SK-N-SH (cell line): ENCODE data around the gene ITGB6. TPM values are rescaled to one million over a fixed set of nuclear protein-coding genes. Genes with fewer than 3 reads are reported as not detected.

Experiments
- CTCF ChIA-PET: fragments of 300-600, 350-600 bp; formaldehyde crosslinking; extraction: SDS; loops from one replicate; lab custom pipeline; 2021; lab: Yijun Ruan, JAX
- POLR2A ChIA-PET: fragments of 350-600 bp; sonication (Branson Sonifier 250); formaldehyde crosslinking; extraction: SDS; loops from one replicate; lab custom pipeline; 2020; ENCODE audit warnings: antibody characterized with exemption, inconsistent platforms; lab: Yijun Ruan, JAX
- DNase-seq: peaks from one replicate; pipeline ENCODE4 v3.0.0; 2012
- H2AFZ ChIP-seq: fragments of 200-600 bp; sonication (generic); 2 replicates; pipeline ENCODE4 v1.8.1; 2016; ENCODE audit warnings: antibody characterized with exemption, mild to moderate bottlenecking, low read depth
- H3F3A ChIP-seq: fragments of 200-600 bp; sonication (generic); replicated peaks from 2 replicates; pipeline ENCODE3; 2016; ENCODE audit warnings: antibody characterized with exemption, mild to moderate bottlenecking; ENCODE audit not compliant: insufficient read depth
- H3K27ac ChIP-seq, 2 experiments: fragments of 200-500 bp in 1 of 2; fragments of 200-600 bp in 1 of 2; sonication (Bioruptor generic) in 1 of 2; sonication (generic), shearing (Covaris generic) in 1 of 2; 2 replicates each; pipeline versions ENCODE4 v1.5.1 to v1.6.1; 2014 to 2016; ENCODE audit warnings: low read depth in 2 of 2, inconsistent platforms in 1 of 2, low read length in 1 of 2, mild to moderate bottlenecking in 1 of 2, mixed read lengths in 1 of 2
- H3K27me3 ChIP-seq: fragments of 200-600 bp; sonication (generic), shearing (Covaris generic); 2 replicates; pipeline ENCODE4 v1.6.1; 2016; ENCODE audit warnings: mixed run types; ENCODE audit not compliant: insufficient read depth
- H3K36me3 ChIP-seq, 2 experiments: fragments of 200-500 bp in 1 of 2; fragments of 200-600 bp in 1 of 2; sonication (Bioruptor generic) in 1 of 2; sonication (generic) in 1 of 2; replicated peaks in 1 of 2; 2 replicates each; pipeline versions ENCODE3 to v1.5.1; 2014 to 2016; ENCODE audit warnings: low read length in 1 of 2, mild to moderate bottlenecking in 1 of 2; ENCODE audit not compliant: insufficient read depth in 2 of 2, control insufficient read depth in 1 of 2
- H3K4me1 ChIP-seq, 2 experiments: fragments of 200-500 bp in 1 of 2; fragments of 200-600 bp in 1 of 2; sonication (Bioruptor generic) in 1 of 2; sonication (generic), shearing (Covaris generic) in 1 of 2; 2 replicates each; pipeline versions ENCODE4 v1.5.1 to v1.6.1; 2014 to 2016; ENCODE audit warnings: low read depth in 1 of 2, low read length in 1 of 2, mixed run types in 1 of 2; ENCODE audit not compliant: insufficient read depth in 2 of 2, control insufficient read depth in 1 of 2
- H3K4me2 ChIP-seq: fragments of 200-600 bp; sonication (generic), shearing (Covaris generic); 2 replicates; pipeline ENCODE4 v1.6.1; 2017; ENCODE audit warnings: mixed run types
- H3K4me3 ChIP-seq, 2 experiments: fragments of 200-500 bp in 1 of 2; fragments of 200-600 bp in 1 of 2; sonication (Bioruptor generic) in 1 of 2; sonication (generic), shearing (Covaris generic) in 1 of 2; 2 replicates each; pipeline versions ENCODE4 v1.5.1 to v1.8.1; 2014 to 2016; ENCODE audit warnings: low read depth in 2 of 2, inconsistent platforms in 1 of 2, low read length in 1 of 2, mild to moderate bottlenecking in 1 of 2, mixed read lengths in 1 of 2, moderate library complexity in 1 of 2
- H3K79me2 ChIP-seq: fragments of 200-600 bp; sonication (generic); 2 replicates; pipeline ENCODE4 v1.8.1; 2017; ENCODE audit warnings: mild to moderate bottlenecking; ENCODE audit not compliant: insufficient read depth
- H3K9ac ChIP-seq: fragments of 200-600 bp; sonication (generic); 2 replicates; pipeline ENCODE4 v1.6.1; 2017; ENCODE audit warnings: mixed run types
- H3K9me2 ChIP-seq: fragments of 200-600 bp; sonication (generic); 2 replicates; pipeline ENCODE4 v1.6.1; 2017; ENCODE audit warnings: mixed run types
- H3K9me3 ChIP-seq: fragments of 200-600 bp; sonication (generic); 2 replicates; pipeline ENCODE4 v1.6.1; 2017; ENCODE audit warnings: mixed run types, mild to moderate bottlenecking, moderate library complexity
- H4K20me1 ChIP-seq: fragments of 200-600 bp; sonication (generic); 2 replicates; pipeline ENCODE4 v1.6.1; 2017; ENCODE audit warnings: mild to moderate bottlenecking, mixed run types; ENCODE audit not compliant: insufficient read depth
- CHD2 ChIP-seq: fragments of 150-350 bp; IDR thresholded peaks from 2 replicates; pipeline ENCODE4 v1.6.1; 2018; ENCODE audit warnings: low read length; ENCODE audit not compliant: partially characterized antibody
- ELF1 ChIP-seq: IDR thresholded peaks from 2 replicates; pipeline ENCODE4 v1.4.0; 2012
- EZH2phosphoT487 ChIP-seq: fragments of 200-600 bp; sonication (generic); IDR thresholded peaks from 2 replicates; pipeline ENCODE4 v1.6.1; 2017; ENCODE audit warnings: low read depth, mixed run types, mild to moderate bottlenecking, antibody characterized with exemption, moderate library complexity, borderline replicate concordance
- FOXJ3 ChIP-seq: sonication (generic); formaldehyde crosslinking; IDR thresholded peaks from 2 replicates; pipeline ENCODE4 v1.5.1; 2020; ENCODE audit warnings: mild to moderate bottlenecking, missing genetic modification reagents
- FOXM1 ChIP-seq: IDR thresholded peaks from 2 replicates; pipeline ENCODE4 v1.4.0; 2012; ENCODE audit warnings: low read depth, mild to moderate bottlenecking
- IRF3 ChIP-seq: fragments of 150-350 bp; IDR thresholded peaks from 2 replicates; pipeline ENCODE4 v1.6.1; 2016; ENCODE audit warnings: mild to moderate bottlenecking, low read depth, low read length
- MAX ChIP-seq: IDR thresholded peaks from 2 replicates; pipeline ENCODE4 v1.4.0; 2012; ENCODE audit warnings: low read depth
- NRF1 ChIP-seq: IDR thresholded peaks from 2 replicates; pipeline ENCODE4 v1.6.1; 2012; ENCODE audit warnings: low read depth, mild to moderate bottlenecking, low read length
- REST ChIP-seq: IDR thresholded peaks from 2 replicates; pipeline ENCODE4 v1.6.1; 2012; ENCODE audit warnings: mild to moderate bottlenecking, low read depth, low read length, moderate library complexity
- SIN3A ChIP-seq: IDR thresholded peaks from 2 replicates; pipeline ENCODE4 v1.6.1; 2012; ENCODE audit warnings: low read depth, mild to moderate bottlenecking, low read length, moderate library complexity, borderline replicate concordance
- TCF12 ChIP-seq: IDR thresholded peaks from 2 replicates; pipeline ENCODE4 v1.4.0; 2012
- YY1 ChIP-seq: IDR thresholded peaks from 2 replicates; pipeline ENCODE4 v1.4.0; 2012; ENCODE audit warnings: low read depth, mild to moderate bottlenecking
- ZBTB33 ChIP-seq: IDR thresholded peaks from 2 replicates; pipeline ENCODE4 v1.4.0; 2012; ENCODE audit warnings: low read depth, borderline replicate concordance
- WGBS: methylation state at CpG from one replicate; pipeline ENCODE4 v1.1.6; 2017; ENCODE audit warnings: low lambda C conversion rate; 5-methylcytosine and 5-hydroxymethylcytosine counted together
- polyA plus RNA-seq, 3 experiments: library from polyadenylated mRNA; depleted of rRNA; stranded (reverse); fragments of >200 nt; gene quantifications; 2 replicates each; pipeline ENCODE4 v1.2.3, GENCODE V29; 2012

Gene ITGB6
- polyA plus RNA-seq, 1 of the 3 experiments (the other 2 are of a cell fraction) = 0.10 TPM

- TF ChIP-seq ZBTB33 (no peak), EZH2phosphoT487 (no peak)
Measured at GRCh38 chr2:160167089-160167740, 32.9 kb downstream of the ITGB6 start (continued).

- no peak overlapping the region for H3K27ac ChIP-seq
- peaks cover 7 to 17% of the 10 kb centered on the region in 2 experiments for H3K4me1 ChIP-seq
- POLR2A ChIA-PET = no interaction called here
- H3K9me3 ChIP-seq = no peaks in the 10 kb centered on the region
- 100% methylated on average over 1 of the region's 1 CpG for WGBS
- no peak for DNase-seq
- no peaks in the 10 kb centered on the region for H4K20me1 ChIP-seq
- H3K27me3 ChIP-seq = no peaks in the 10 kb centered on the region
- CTCF ChIA-PET = interaction anchor here (1.0 kb wide), 1 partner anchor 15 kb away, joined by 3 read pairs; no protein-coding TSS in a partner anchor
- no peaks in the 10 kb centered on the region for H3K79me2 ChIP-seq
- no peak overlapping the region for H3K4me2 ChIP-seq
- TF ChIP-seq NRF1 (no peak), REST (no peak), FOXM1 (no peak), SIN3A (no peak), FOXJ3 (no peak), YY1 (no peak), MAX (no peak), CHD2 (no peak), ELF1 (no peak), IRF3 (no peak), TCF12 (no peak)
- H3K4me3 ChIP-seq = no peak overlapping the region
- no peaks in the 10 kb centered on the region for H3K36me3 ChIP-seq
- H3F3A ChIP-seq = no peaks in the 10 kb centered on the region
- no peak overlapping the region for H3K9ac ChIP-seq
- no peaks in the 10 kb centered on the region for H3K9me2 ChIP-seq
- H2AFZ ChIP-seq = no peak overlapping the region
Measured at GRCh38 chr2:160165996-160166395, 34.1 kb downstream of the ITGB6 start.
